NCI-H146 treated with DMSO at 0.1 percent for 48 hours (cell line): ENCODE data around the gene CSGALNACT2.

Experiments used
- DNase-seq: peaks from one replicate; lab custom pipeline; 2025; ENCODE audit not compliant: unreplicated experiment; lab: John Stamatoyannopoulos, UW

CSGALNACT2 gene

GRCh38 chr10:43124094-43124521 is 14.1 kb upstream of the CSGALNACT2 start:
- DNase-seq, result no peak

- no peak for DNase-seq
Measured at GRCh38 chr10:43124574-43125273, 13.5 kb upstream of the CSGALNACT2 start.

GRCh38 chr10:43125274-43125845 is 12.9 kb upstream of the CSGALNACT2 start:
- no peak for DNase-seq

- no peak for DNase-seq
Measured at GRCh38 chr10:43125881-43126731, 12.1 kb upstream of the CSGALNACT2 start.

- no peak for DNase-seq
Measured at GRCh38 chr10:43126759-43127424, 11.4 kb upstream of the CSGALNACT2 start.

GRCh38 chr10:43127442-43127841 is 10.8 kb upstream of the CSGALNACT2 start:
- no peak for DNase-seq

- no peak for DNase-seq
Measured at GRCh38 chr10:43128331-43128730, 9.9 kb upstream of the CSGALNACT2 start.

GRCh38 chr10:43128958-43129706 is 9.1 kb upstream of the CSGALNACT2 start:
- no peak for DNase-seq

GRCh38 chr10:43130770-43131171 is 7.5 kb upstream of the CSGALNACT2 start:
- no peak for DNase-seq

- DNase-seq, result no peak
Measured at GRCh38 chr10:43131256-43131655, 7.0 kb upstream of the CSGALNACT2 start.

- no peak for DNase-seq
Measured at GRCh38 chr10:43131906-43132305, 6.3 kb upstream of the CSGALNACT2 start.

GRCh38 chr10:43132867-43133787 is 5.1 kb upstream of the CSGALNACT2 start:
- DNase-seq, result no peak

- no peak for DNase-seq
Measured at GRCh38 chr10:43134126-43134905, 3.9 kb upstream of the CSGALNACT2 start.

- DNase-seq, result no peak
Measured at GRCh38 chr10:43135064-43135463, 3.2 kb upstream of the CSGALNACT2 start.

- no peak for DNase-seq
Measured at GRCh38 chr10:43135656-43136055, 2.6 kb upstream of the CSGALNACT2 start.

- DNase-seq, result no peak
Measured at GRCh38 chr10:43136432-43136831, 1.8 kb upstream of the CSGALNACT2 start.

- no peak for DNase-seq
Measured at GRCh38 chr10:43136995-43137716, 1.1 kb upstream of the CSGALNACT2 start.

GRCh38 chr10:43137717-43138020 is 576 bp upstream of the CSGALNACT2 start:
- no peak for DNase-seq
